HCT116 (cell line): Measurements from ENCODE around the gene TMEM156.

ENCODE experiments used
- JUND ChIP-seq: IDR thresholded peaks from 2 replicates; pipeline ENCODE4 v1.6.1; 2012
- MAX ChIP-seq: IDR thresholded peaks from 2 replicates; pipeline ENCODE4 v1.6.1; 2012
- POLR2A ChIP-seq: IDR thresholded peaks from 2 replicates; pipeline ENCODE4 v1.7.0; 2011; ENCODE audit warnings: borderline replicate concordance; ENCODE audit not compliant: insufficient read depth, insufficient read length; ENCODE audit errors: extremely low read depth
- POLR2AphosphoS5 ChIP-seq: IDR thresholded peaks from 2 replicates; pipeline ENCODE4 v1.6.1; 2011; ENCODE audit warnings: mild to moderate bottlenecking, low read depth, low read length, moderate library complexity
- RAD21 ChIP-seq: IDR thresholded peaks from 2 replicates; pipeline ENCODE4 v1.6.1; 2012; ENCODE audit warnings: low read depth, mild to moderate bottlenecking
- SRF ChIP-seq: IDR thresholded peaks from 2 replicates; pipeline ENCODE4 v1.6.1; 2012; ENCODE audit warnings: low read depth
- YY1 ChIP-seq: IDR thresholded peaks from 2 replicates; pipeline ENCODE4 v1.6.1; 2011; ENCODE audit warnings: low read length, low read depth, moderate library complexity, mild to moderate bottlenecking; ENCODE audit not compliant: insufficient replicate concordance; ENCODE audit errors: extremely low read depth
- TF ChIP-seq, protein P1 (sequence below), 3 experiments: fragments of 200-600 bp in 1 of 3; sonication (generic) in 1 of 3; IDR thresholded peaks in 2 of 3; conservative IDR thresholded peaks in 1 of 3; 2 replicates each; pipeline ENCODE4 v1.5.1; 2012 to 2017; ENCODE audit warnings: low read depth in 2 of 3, low read length in 2 of 3, antibody characterized with exemption in 1 of 3, borderline replicate concordance in 1 of 3, control low read depth in 1 of 3, mild to moderate bottlenecking in 1 of 3, mixed read lengths in 1 of 3, mixed run types in 1 of 3, moderate library complexity in 1 of 3; ENCODE audit not compliant: insufficient read depth in 1 of 3

- TF ChIP-seq, protein P1, sequence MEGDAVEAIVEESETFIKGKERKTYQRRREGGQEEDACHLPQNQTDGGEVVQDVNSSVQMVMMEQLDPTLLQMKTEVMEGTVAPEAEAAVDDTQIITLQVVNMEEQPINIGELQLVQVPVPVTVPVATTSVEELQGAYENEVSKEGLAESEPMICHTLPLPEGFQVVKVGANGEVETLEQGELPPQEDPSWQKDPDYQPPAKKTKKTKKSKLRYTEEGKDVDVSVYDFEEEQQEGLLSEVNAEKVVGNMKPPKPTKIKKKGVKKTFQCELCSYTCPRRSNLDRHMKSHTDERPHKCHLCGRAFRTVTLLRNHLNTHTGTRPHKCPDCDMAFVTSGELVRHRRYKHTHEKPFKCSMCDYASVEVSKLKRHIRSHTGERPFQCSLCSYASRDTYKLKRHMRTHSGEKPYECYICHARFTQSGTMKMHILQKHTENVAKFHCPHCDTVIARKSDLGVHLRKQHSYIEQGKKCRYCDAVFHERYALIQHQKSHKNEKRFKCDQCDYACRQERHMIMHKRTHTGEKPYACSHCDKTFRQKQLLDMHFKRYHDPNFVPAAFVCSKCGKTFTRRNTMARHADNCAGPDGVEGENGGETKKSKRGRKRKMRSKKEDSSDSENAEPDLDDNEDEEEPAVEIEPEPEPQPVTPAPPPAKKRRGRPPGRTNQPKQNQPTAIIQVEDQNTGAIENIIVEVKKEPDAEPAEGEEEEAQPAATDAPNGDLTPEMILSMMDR (IDR thresholded peaks at IDR 0.05 in 2 of 3, conservative IDR thresholded peaks at IDR 0.05 in 1 of 3; ENCODE audit: borderline replicate concordance in 1 of 3, insufficient read depth in 1 of 3, low read depth in 2 of 3, low read length in 2 of 3): no peak
- TF ChIP-seq POLR2A: no peak
- no peak for TF ChIP-seq POLR2AphosphoS5
- no peak for TF ChIP-seq YY1
- no peak for TF ChIP-seq MAX
- no peak for TF ChIP-seq RAD21
- no peak for TF ChIP-seq JUND
- TF ChIP-seq SRF: no peak
These were observed 34.2 kb upstream of the TMEM156 start for GRCh38 chr4:39066371-39066770.
